Kidney (tissue), 14 donors: Measurements from ENCODE around the gene CCDC138. TPM values are rescaled to one million over a fixed set of nuclear protein-coding genes. Genes with fewer than 3 reads are reported as not detected.
A peak's percentile ranks its signal among the peaks of the same experiment; 100 is the strongest.

Experiments used
- DNase-seq, 5 donors: peaks; one replicate each; pipeline ENCODE4 v3.0.0-alpha.2; 2013 to 2020
- FAIRE-seq: peaks from 2 replicates; lab custom pipeline; 2012; peaks lifted over from hg19 to GRCh38; lab: Jason Lieb, UNC
- H3K27ac ChIP-seq, 2 donors: one replicate each; pipeline ENCODE4 v1.7.0; 2013; ENCODE audit warnings: low read depth in 2 of 2, low read length in 2 of 2, inconsistent platforms in 1 of 2
- H3K27me3 ChIP-seq: one replicate; pipeline ENCODE4 v1.7.1; 2013; ENCODE audit warnings: low read length, inconsistent platforms; ENCODE audit not compliant: control insufficient read depth, insufficient read depth
- H3K36me3 ChIP-seq, 3 donors: one replicate each; pipeline versions ENCODE4 v1.7.0 to v1.7.1; 2013; ENCODE audit warnings: low read length in 3 of 3, control low read depth in 1 of 3, inconsistent platforms in 1 of 3; ENCODE audit not compliant: insufficient read depth in 3 of 3, control insufficient read depth in 2 of 3
- H3K4me1 ChIP-seq, 3 donors: one replicate each; pipeline versions ENCODE4 v1.7.0 to v1.7.1; 2013; ENCODE audit warnings: low read length in 3 of 3, inconsistent platforms in 1 of 3, low read depth in 1 of 3; ENCODE audit not compliant: control insufficient read depth in 2 of 3, insufficient read depth in 2 of 3
- H3K4me3 ChIP-seq, 3 donors: one replicate each; pipeline versions ENCODE4 v1.7.0 to v1.8.1; 2013; ENCODE audit warnings: low read length in 3 of 3, control low read depth in 1 of 3, inconsistent platforms in 1 of 3
- H3K9ac ChIP-seq, 3 donors: one replicate each; pipeline versions ENCODE4 v1.7.0 to v1.7.1; 2013; ENCODE audit warnings: low read length in 3 of 3, control low read depth in 1 of 3, inconsistent platforms in 1 of 3
- H3K9me3 ChIP-seq, 3 donors: one replicate each; pipeline versions ENCODE4 v1.7.0 to v1.7.1; 2013; ENCODE audit warnings: low read length in 3 of 3, control low read depth in 1 of 3, inconsistent platforms in 1 of 3; ENCODE audit not compliant: control insufficient read depth in 2 of 3, insufficient read depth in 1 of 3
- intact Hi-C: fragments of 100-400 bp; cut with DNase I; formaldehyde crosslinking; loops from one replicate; pipeline ENCODE4 v1.11.1; 2022
- polyA plus RNA-seq: library from polyadenylated mRNA; stranded (reverse); fragments of 350-450 nt; fragmentation: Illumina TruSeq; extraction: RNeasy Lipid Tissue Mini Kit (QIAGEN cat#74804); gene quantifications from one replicate; pipeline ENCODE4 v1.2.3, GENCODE V29; 2014; ENCODE audit warnings: low read depth, low replicate concordance; ENCODE audit not compliant: insufficient read depth
- total RNA-seq: library from RNA; stranded (reverse); fragmentation: NEBNext Ultra II Directional; extraction: Animal tissue kit (Norgen Biotek cat#: 25700); gene quantifications from one replicate; pipeline ENCODE4 v1.2.1, GENCODE V29; 2021
- TF ChIP-seq, protein P1 (sequence below): IDR thresholded peaks from 3 replicates; pipeline ENCODE4 v1.5.1; 2012; ENCODE audit warnings: mild to moderate bottlenecking, moderate library complexity, borderline replicate concordance; ENCODE audit not compliant: insufficient read depth; ENCODE audit errors: extremely low read depth
- donor health status: control.
- donor health status: control.
- donor health status: control.
- donor health status: control.
- donor health status: control.
- donor health status: DM: yes; HTN: yes; CAD: no.
- donor health status: Normal renal cell carcinoma (clear cell type).

CCDC138 gene
- total and polyA plus RNA-seq, 2 donors from 2014 or later, result 1.3 to 3.2 TPM

DNA sequence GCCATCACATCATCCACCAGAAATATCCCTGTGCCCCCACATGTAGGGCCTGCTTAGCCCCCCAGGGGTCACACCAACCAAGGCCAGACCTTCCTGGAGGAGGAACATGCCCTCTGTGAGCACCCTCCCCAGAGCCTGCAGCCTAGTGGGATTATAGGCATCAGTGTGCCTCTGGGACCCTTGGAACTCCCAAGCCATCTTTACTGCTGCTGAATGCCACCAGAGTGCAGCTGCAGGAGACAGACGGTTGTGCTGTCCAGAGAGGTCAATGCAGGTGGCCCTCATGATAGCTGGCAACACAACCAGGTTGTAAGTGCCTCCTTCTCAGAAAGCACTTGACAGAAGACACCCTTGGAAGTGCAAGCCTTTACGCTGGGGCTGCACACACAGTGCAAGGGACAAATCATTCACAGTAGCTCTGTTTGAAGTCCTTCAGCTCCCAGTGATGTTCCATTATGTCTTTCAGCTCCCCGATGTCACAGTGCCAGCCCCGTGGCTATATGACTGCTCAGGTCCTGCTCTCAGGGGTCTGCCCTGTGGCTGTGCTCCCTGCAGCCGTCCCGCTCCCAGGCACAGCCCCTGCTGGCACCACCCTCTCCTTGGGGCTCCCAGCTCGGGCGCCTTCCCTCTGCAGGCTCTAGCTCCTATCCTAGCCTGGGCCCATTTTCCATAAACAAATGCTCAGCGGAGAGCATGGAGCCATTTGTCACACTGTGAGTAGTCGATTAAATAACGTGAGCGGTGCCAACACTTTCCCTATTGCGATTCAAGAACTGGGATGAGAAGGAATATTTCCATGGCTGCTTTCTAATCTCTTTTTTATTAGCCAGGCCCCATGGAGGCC, 137.4 kb downstream of the CCDC138 start:
- Histone ChIP-seq H3K4me3 (no peak overlapping the region), H3K4me1 (no peaks in the 10 kb centered on the region), H3K9me3 (no peaks in the 10 kb centered on the region), H3K9ac (no peak overlapping the region), H3K27ac (no peak overlapping the region), H3K27me3 (no peaks in the 10 kb centered on the region), H3K36me3 (no peaks in the 10 kb centered on the region)
- intact Hi-C loops, result no loop called here
- DNase-seq (peak in 3 of 5 donors; percentile 3 to 30 (median 29)), FAIRE-seq (no peak)
- TF ChIP-seq, protein P1, sequence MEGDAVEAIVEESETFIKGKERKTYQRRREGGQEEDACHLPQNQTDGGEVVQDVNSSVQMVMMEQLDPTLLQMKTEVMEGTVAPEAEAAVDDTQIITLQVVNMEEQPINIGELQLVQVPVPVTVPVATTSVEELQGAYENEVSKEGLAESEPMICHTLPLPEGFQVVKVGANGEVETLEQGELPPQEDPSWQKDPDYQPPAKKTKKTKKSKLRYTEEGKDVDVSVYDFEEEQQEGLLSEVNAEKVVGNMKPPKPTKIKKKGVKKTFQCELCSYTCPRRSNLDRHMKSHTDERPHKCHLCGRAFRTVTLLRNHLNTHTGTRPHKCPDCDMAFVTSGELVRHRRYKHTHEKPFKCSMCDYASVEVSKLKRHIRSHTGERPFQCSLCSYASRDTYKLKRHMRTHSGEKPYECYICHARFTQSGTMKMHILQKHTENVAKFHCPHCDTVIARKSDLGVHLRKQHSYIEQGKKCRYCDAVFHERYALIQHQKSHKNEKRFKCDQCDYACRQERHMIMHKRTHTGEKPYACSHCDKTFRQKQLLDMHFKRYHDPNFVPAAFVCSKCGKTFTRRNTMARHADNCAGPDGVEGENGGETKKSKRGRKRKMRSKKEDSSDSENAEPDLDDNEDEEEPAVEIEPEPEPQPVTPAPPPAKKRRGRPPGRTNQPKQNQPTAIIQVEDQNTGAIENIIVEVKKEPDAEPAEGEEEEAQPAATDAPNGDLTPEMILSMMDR, result no peak

DNA sequence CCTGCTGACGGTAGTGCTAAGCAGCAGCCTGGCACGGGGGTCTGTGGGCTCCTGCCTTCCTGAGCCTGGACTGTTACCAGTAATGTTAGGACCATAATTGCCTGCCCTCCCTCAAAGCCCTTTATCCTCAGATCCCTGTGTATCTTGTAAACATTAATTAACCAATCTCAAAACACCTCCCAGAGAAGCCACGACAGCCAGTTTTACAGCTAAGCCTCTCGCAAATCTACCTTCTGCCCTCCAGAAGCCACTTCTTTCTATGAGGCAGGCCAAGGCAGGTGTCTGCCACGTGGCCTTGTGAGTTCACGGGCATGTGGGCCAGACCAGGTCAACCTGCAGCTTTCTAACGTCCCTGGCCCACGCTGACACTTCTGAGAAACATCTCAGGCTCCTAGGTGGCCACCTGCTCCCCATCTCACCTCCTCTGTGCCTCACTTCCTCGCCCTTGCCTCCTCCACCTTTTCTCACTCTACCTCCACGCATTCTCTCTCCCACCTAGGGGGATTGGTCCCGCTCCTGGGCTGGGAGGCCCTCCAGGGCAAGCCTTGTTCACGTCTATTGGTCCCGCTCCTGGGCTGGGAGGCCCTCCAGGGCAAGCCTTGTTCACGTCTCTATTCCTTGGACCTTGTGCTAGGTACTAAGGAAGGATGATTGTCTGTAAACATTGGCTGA, 138.1 kb downstream of the CCDC138 start:
- Histone ChIP-seq H3K9ac (no peak overlapping the region), H3K9me3 (no peaks in the 10 kb centered on the region), H3K36me3 (no peaks in the 10 kb centered on the region), H3K4me3 (no peak overlapping the region), H3K27ac (no peak overlapping the region), H3K27me3 (no peaks in the 10 kb centered on the region), H3K4me1 (no peaks in the 10 kb centered on the region)
- no peak for FAIRE-seq
- DNase-seq, result peak in 2 of 5 donors; percentile 25 to 43
- intact Hi-C loops, result no loop called here
- TF ChIP-seq, protein P1, result no peak

DNA sequence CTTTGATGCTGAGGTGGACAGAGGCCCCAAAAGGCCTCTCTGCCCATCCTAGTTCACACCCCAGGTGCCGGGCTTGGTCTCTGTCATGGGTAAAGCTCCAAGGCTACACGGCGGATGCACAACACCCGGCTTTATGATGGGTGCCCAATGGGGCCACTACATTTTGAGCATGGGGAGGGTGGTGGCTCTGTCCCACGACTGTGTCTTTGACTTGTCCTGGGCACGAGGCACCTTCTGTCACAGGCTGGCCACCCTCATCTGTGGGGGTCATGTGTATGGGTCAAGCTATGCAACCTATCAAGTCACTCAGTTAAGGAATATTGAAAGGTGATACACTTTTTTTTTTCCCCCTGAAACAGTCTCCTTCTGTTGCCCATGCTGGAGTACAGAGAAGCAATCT, 138.7 kb downstream of the CCDC138 start:
- intact Hi-C loops, result no loop called here
- FAIRE-seq, result no peak
- H3K9me3 ChIP-seq, result no peaks in the 10 kb centered on the region
- TF ChIP-seq, protein P1, result no peak
- no peak overlapping the region for H3K27ac ChIP-seq
- no peaks in the 10 kb centered on the region for H3K27me3 ChIP-seq
- DNase-seq, result peak in 2 of 5 donors; percentile 23 to 32
- H3K9ac ChIP-seq, result no peak overlapping the region
- H3K4me1 ChIP-seq, result no peaks in the 10 kb centered on the region
- H3K4me3 ChIP-seq, result no peak overlapping the region
- no peaks in the 10 kb centered on the region for H3K36me3 ChIP-seq
